Trophoblast cell (in vitro differentiated cells and primary cell): ENCODE measurements around the gene ANKRD33B.

ENCODE experiments used
- DNase-seq, 2 donors: peaks; one replicate each; pipeline ENCODE4 v3.0.0-alpha.2; 2016
- H2AFZ ChIP-seq: 2 replicates; pipeline ENCODE4 v1.6.1; 2013; ENCODE audit warnings: low read length, moderate library complexity, mild to moderate bottlenecking; ENCODE audit not compliant: insufficient read depth, poor library complexity
- H2AK5ac ChIP-seq: 2 replicates; pipeline ENCODE4 v1.6.1; 2013; ENCODE audit warnings: mild to moderate bottlenecking, low read length
- H2BK120ac ChIP-seq: 2 replicates; pipeline ENCODE4 v1.6.1; 2013; ENCODE audit warnings: low read length, mild to moderate bottlenecking, moderate library complexity; ENCODE audit not compliant: insufficient read depth, poor library complexity
- H2BK12ac ChIP-seq: 2 replicates; pipeline ENCODE4 v1.6.1; 2013; ENCODE audit warnings: mild to moderate bottlenecking, low read length, moderate library complexity
- H2BK5ac ChIP-seq: 2 replicates; pipeline ENCODE4 v1.6.1; 2013; ENCODE audit warnings: low read length, low read depth, moderate library complexity, mild to moderate bottlenecking; ENCODE audit not compliant: poor library complexity
- H3K14ac ChIP-seq: 2 replicates; pipeline ENCODE4 v1.6.1; 2013; ENCODE audit warnings: mild to moderate bottlenecking, low read length
- H3K18ac ChIP-seq: 2 replicates; pipeline ENCODE4 v1.6.1; 2013; ENCODE audit warnings: mild to moderate bottlenecking, low read length
- H3K23ac ChIP-seq: 2 replicates; pipeline ENCODE4 v1.6.1; 2013; ENCODE audit warnings: low read length
- H3K27ac ChIP-seq: 2 replicates; pipeline ENCODE4 v1.5.1; 2013; ENCODE audit warnings: low read depth, mild to moderate bottlenecking, inconsistent platforms, low read length, moderate library complexity
- H3K27me3 ChIP-seq: 2 replicates; pipeline ENCODE4 v1.6.1; 2013; ENCODE audit warnings: inconsistent platforms, mild to moderate bottlenecking, low read length, moderate library complexity; ENCODE audit not compliant: insufficient read depth
- H3K36me3 ChIP-seq, 2 experiments: 1 replicate in 1 of 2; 2 replicates in 1 of 2; pipeline ENCODE4 v1.6.1; 2013; ENCODE audit warnings: low read length in 2 of 2, mild to moderate bottlenecking in 2 of 2, moderate library complexity in 1 of 2; ENCODE audit not compliant: insufficient read depth in 2 of 2, control insufficient read depth in 1 of 2
- H3K4ac ChIP-seq: 2 replicates; pipeline ENCODE4 v1.6.1; 2013; ENCODE audit warnings: low read depth, mild to moderate bottlenecking, low read length, moderate library complexity
- H3K4me1 ChIP-seq, 2 experiments: 1 replicate in 1 of 2; 2 replicates in 1 of 2; pipeline ENCODE4 v1.6.1; 2013; ENCODE audit warnings: low read length in 2 of 2, mild to moderate bottlenecking in 2 of 2, moderate library complexity in 1 of 2; ENCODE audit not compliant: insufficient read depth in 2 of 2, control insufficient read depth in 1 of 2
- H3K4me2 ChIP-seq: 2 replicates; pipeline ENCODE4 v1.6.1; 2013; ENCODE audit warnings: inconsistent platforms, mild to moderate bottlenecking, low read length, moderate library complexity
- H3K4me3 ChIP-seq: 2 replicates; pipeline ENCODE4 v1.5.1; 2013; ENCODE audit warnings: mild to moderate bottlenecking, low read depth, low read length, inconsistent platforms
- H3K79me1 ChIP-seq: one replicate; pipeline ENCODE4 v1.6.1; 2013; ENCODE audit warnings: low read length
- H3K79me2 ChIP-seq: 2 replicates; pipeline ENCODE4 v1.6.1; 2013; ENCODE audit warnings: low read length, mild to moderate bottlenecking; ENCODE audit not compliant: control insufficient read depth, insufficient read depth, poor library complexity
- H3K9ac ChIP-seq: 2 replicates; pipeline ENCODE4 v1.6.1; 2013; ENCODE audit warnings: mild to moderate bottlenecking, low read length
- H3K9me3 ChIP-seq: 2 replicates; pipeline ENCODE4 v1.6.1; 2013; ENCODE audit warnings: low read depth, mild to moderate bottlenecking, control low read depth, inconsistent platforms, low read length; ENCODE audit not compliant: insufficient read depth
- H4K12ac ChIP-seq: 2 replicates; pipeline ENCODE4 v1.6.1; 2013; ENCODE audit warnings: low read depth, mild to moderate bottlenecking, low read length, moderate library complexity
- H4K8ac ChIP-seq: 2 replicates; pipeline ENCODE4 v1.6.1; 2013; ENCODE audit warnings: low read depth, mild to moderate bottlenecking, low read length, moderate library complexity
- H4K91ac ChIP-seq: one replicate; pipeline ENCODE4 v1.6.1; 2013; ENCODE audit warnings: low read depth, mild to moderate bottlenecking, low read length, moderate library complexity
- WGBS: extraction: QIAGEN DNeasy Blood & Tissue Kit; methylation state at CpG from one replicate; pipeline ENCODE4 v1.1.7; 2013; ENCODE audit warnings: missing lambda C conversion rate; ENCODE audit not compliant: insufficient read length, insufficient coverage; ENCODE audit errors: extremely low coverage; 5-methylcytosine and 5-hydroxymethylcytosine counted together

The ANKRD33B gene

GRCh38 chr5:10599862-10600284, 36.0 kb downstream of the ANKRD33B start:
- H2BK5ac ChIP-seq, result no peak overlapping the region
- no peak overlapping the region for H3K27ac ChIP-seq
- peaks cover 2% of the 10 kb centered on the region for H3K79me1 ChIP-seq
- H3K9ac ChIP-seq, result no peak overlapping the region
- H3K18ac ChIP-seq, result no peak overlapping the region
- H3K4me2 ChIP-seq, result no peak overlapping the region
- H3K14ac ChIP-seq, result no peak overlapping the region
- peaks cover 0 to 1% of the 10 kb centered on the region in 2 experiments for H3K36me3 ChIP-seq
- H4K8ac ChIP-seq, result no peak overlapping the region
- no peak overlapping the region for H2AFZ ChIP-seq
- no peak overlapping the region for H3K23ac ChIP-seq
- H3K27me3 ChIP-seq, result no peaks in the 10 kb centered on the region
- H3K4ac ChIP-seq, result no peak overlapping the region
- DNase-seq, result no peak
- H3K9me3 ChIP-seq, result no peaks in the 10 kb centered on the region
- H2BK12ac ChIP-seq, result no peak overlapping the region
- H4K91ac ChIP-seq, result no peak overlapping the region
- peaks cover 10 to 18% of the 10 kb centered on the region in 2 experiments for H3K4me1 ChIP-seq
- H4K12ac ChIP-seq, result no peak overlapping the region
- H3K79me2 ChIP-seq, result peaks cover 1% of the 10 kb centered on the region
- no peak overlapping the region for H3K4me3 ChIP-seq
- H2AK5ac ChIP-seq, result no peak overlapping the region
- no peak overlapping the region for H2BK120ac ChIP-seq

GRCh38 chr5:10600626-10601245, 36.9 kb downstream of the ANKRD33B start:
- no peaks in the 10 kb centered on the region for H3K79me1 ChIP-seq
- H3K27ac ChIP-seq, result no peak overlapping the region
- H3K9ac ChIP-seq, result no peak overlapping the region
- no peak overlapping the region for H2BK12ac ChIP-seq
- H3K14ac ChIP-seq, result no peak overlapping the region
- peaks cover 3 to 12% of the 10 kb centered on the region in 2 experiments for H3K4me1 ChIP-seq
- no peak overlapping the region for H2BK120ac ChIP-seq
- H3K36me3 ChIP-seq, result peaks cover 0 to 1% of the 10 kb centered on the region in 2 experiments
- no peak overlapping the region for H4K12ac ChIP-seq
- no peaks in the 10 kb centered on the region for H3K9me3 ChIP-seq
- H3K4me2 ChIP-seq, result no peak overlapping the region
- H3K18ac ChIP-seq, result no peak overlapping the region
- H4K91ac ChIP-seq, result no peak overlapping the region
- H4K8ac ChIP-seq, result no peak overlapping the region
- no peak overlapping the region for H2AFZ ChIP-seq
- no CpG with 5 or more reads among the region's 5 CpGs for WGBS
- no peak for DNase-seq
- no peak overlapping the region for H3K4ac ChIP-seq
- H3K4me3 ChIP-seq, result no peak overlapping the region
- H2BK5ac ChIP-seq, result no peak overlapping the region
- H3K27me3 ChIP-seq, result no peaks in the 10 kb centered on the region
- no peak overlapping the region for H3K23ac ChIP-seq
- no peaks in the 10 kb centered on the region for H3K79me2 ChIP-seq
- no peak overlapping the region for H2AK5ac ChIP-seq

GRCh38 chr5:10601246-10602030, 37.6 kb downstream of the ANKRD33B start:
- H3K79me2 ChIP-seq, result no peaks in the 10 kb centered on the region
- H3K4me1 ChIP-seq, result peaks cover 3 to 10% of the 10 kb centered on the region in 2 experiments
- H3K4ac ChIP-seq, result no peak overlapping the region
- H4K12ac ChIP-seq, result no peak overlapping the region
- H3K18ac ChIP-seq, result no peak overlapping the region
- no peak overlapping the region for H4K8ac ChIP-seq
- no peak overlapping the region for H2BK5ac ChIP-seq
- no peak overlapping the region for H3K9ac ChIP-seq
- H3K23ac ChIP-seq, result no peak overlapping the region
- H3K4me2 ChIP-seq, result no peak overlapping the region
- no peak overlapping the region for H2AFZ ChIP-seq
- no peaks in the 10 kb centered on the region for H3K27me3 ChIP-seq
- H4K91ac ChIP-seq, result no peak overlapping the region
- no peak overlapping the region for H2AK5ac ChIP-seq
- peaks cover 0 to 1% of the 10 kb centered on the region in 2 experiments for H3K36me3 ChIP-seq
- no peak overlapping the region for H3K4me3 ChIP-seq
- H3K79me1 ChIP-seq, result no peaks in the 10 kb centered on the region
- peak; percentile 47 to 75 for DNase-seq
- no peak overlapping the region for H2BK12ac ChIP-seq
- no CpG with 5 or more reads among the region's 19 CpGs for WGBS
- no peak overlapping the region for H3K14ac ChIP-seq
- H2BK120ac ChIP-seq, result no peak overlapping the region
- no peak overlapping the region for H3K27ac ChIP-seq
- no peaks in the 10 kb centered on the region for H3K9me3 ChIP-seq

- no peak for DNase-seq
- H3K14ac ChIP-seq, result no peak overlapping the region
- H2AFZ ChIP-seq, result no peak overlapping the region
- no peak overlapping the region for H4K8ac ChIP-seq
- H3K4me2 ChIP-seq, result no peak overlapping the region
- H3K4ac ChIP-seq, result no peak overlapping the region
- H3K79me1 ChIP-seq, result no peaks in the 10 kb centered on the region
- H2AK5ac ChIP-seq, result no peak overlapping the region
- no peak overlapping the region for H3K27ac ChIP-seq
- H3K18ac ChIP-seq, result peak overlapping the region; percentile 64
- no peak overlapping the region for H2BK120ac ChIP-seq
- H2BK12ac ChIP-seq, result no peak overlapping the region
- peaks cover 3 to 10% of the 10 kb centered on the region in 2 experiments for H3K4me1 ChIP-seq
- H4K91ac ChIP-seq, result no peak overlapping the region
- WGBS, result no CpG with 5 or more reads among the region's 15 CpGs
- H3K9ac ChIP-seq, result no peak overlapping the region
- H3K27me3 ChIP-seq, result no peaks in the 10 kb centered on the region
- no peak overlapping the region for H3K23ac ChIP-seq
- H3K9me3 ChIP-seq, result no peaks in the 10 kb centered on the region
- H3K4me3 ChIP-seq, result no peak overlapping the region
- no peak overlapping the region for H2BK5ac ChIP-seq
- no peak overlapping the region for H4K12ac ChIP-seq
- peaks cover 0 to 1% of the 10 kb centered on the region in 2 experiments for H3K36me3 ChIP-seq
- H3K79me2 ChIP-seq, result no peaks in the 10 kb centered on the region
Observed at GRCh38 chr5:10602031-10602806, 38.3 kb downstream of the ANKRD33B start.
